ENCODE data around the gene RAI14.

Gene RAI14

DNA sequence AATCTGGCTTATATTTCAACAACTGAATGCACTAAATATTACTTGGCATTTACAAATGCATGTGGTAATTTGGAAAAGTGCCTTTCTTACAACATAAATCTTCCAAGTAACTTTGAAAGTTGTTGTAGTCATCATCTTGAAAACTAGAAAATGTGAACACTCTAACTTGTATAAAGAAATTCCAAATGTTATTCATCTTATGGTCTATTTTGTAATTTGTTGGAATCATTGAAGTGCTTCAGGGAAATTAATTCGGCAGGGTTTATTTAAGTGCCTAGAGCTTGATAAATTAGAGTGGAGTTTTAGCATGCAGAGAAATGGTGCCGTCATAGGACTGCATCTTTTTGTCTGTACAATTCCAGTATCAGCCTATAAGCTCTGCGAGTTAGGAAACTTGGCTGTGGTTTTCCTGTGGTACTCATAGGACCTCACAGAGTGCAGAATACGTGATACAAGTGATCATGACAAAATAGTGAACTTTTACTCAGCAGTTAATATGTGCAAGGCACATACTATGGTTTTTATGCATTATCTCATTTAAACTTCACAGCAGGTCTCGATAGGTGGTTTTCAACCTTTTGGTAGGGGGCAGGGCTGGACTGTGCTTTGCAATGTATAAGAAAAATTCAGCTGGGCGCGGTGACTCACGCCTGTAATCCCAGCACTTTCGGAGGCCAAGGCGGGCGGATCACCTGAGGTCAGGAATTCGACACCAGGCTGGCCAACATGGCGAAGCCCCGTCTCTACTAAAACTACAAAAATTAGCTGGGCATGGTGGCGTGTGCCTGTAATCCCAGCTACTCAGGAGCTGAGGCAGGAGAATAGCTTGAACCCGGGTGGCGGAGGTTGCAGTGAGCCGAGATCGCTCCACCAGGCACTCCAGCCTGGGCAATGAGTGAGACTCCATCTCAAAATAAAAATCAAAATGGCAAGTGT is 79.6 kb downstream of the RAI14 start:
- TF ChIP-seq ZFX (IDR thresholded peaks at IDR 0.05; ENCODE audit: borderline replicate concordance): no peak
- TF ChIP-seq, protein P1, sequence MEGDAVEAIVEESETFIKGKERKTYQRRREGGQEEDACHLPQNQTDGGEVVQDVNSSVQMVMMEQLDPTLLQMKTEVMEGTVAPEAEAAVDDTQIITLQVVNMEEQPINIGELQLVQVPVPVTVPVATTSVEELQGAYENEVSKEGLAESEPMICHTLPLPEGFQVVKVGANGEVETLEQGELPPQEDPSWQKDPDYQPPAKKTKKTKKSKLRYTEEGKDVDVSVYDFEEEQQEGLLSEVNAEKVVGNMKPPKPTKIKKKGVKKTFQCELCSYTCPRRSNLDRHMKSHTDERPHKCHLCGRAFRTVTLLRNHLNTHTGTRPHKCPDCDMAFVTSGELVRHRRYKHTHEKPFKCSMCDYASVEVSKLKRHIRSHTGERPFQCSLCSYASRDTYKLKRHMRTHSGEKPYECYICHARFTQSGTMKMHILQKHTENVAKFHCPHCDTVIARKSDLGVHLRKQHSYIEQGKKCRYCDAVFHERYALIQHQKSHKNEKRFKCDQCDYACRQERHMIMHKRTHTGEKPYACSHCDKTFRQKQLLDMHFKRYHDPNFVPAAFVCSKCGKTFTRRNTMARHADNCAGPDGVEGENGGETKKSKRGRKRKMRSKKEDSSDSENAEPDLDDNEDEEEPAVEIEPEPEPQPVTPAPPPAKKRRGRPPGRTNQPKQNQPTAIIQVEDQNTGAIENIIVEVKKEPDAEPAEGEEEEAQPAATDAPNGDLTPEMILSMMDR (IDR thresholded peaks at IDR 0.05): no peak
- H3K27ac ChIP-seq: no peak overlapping the region

DNA sequence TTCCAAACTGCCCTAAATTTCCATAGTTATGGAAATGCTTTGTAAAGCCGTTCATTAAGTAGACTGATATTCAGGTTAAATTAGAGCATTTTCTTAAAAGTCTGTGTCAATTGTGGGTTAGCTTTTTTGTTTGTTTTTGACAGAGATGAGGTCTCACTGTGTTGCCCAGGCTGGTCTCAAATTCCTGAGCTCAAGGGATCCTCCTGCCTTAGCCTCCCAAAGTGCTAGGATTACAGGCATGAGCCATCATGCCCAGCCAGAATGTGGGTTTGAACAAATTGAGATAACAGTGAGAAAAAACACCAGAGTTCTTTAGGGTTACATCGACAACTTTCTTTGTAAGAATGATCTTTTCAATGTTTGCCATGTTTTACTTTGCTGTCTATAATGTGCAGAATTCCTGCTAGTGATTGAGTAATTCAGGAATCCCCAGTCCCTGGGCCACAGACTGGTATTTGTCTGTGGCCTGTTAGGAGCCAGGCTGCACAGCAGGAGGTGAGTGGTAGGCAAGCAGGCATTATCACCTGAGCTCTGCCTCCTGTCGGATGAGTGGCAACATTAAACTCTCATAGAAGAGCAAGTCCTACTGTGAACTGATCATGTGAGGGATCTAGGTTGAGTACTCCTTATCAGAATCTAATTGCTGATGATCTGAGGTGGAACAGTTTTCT is 80.5 kb downstream of the RAI14 start:
- no peak for TF ChIP-seq ZFX (IDR thresholded peaks at IDR 0.05; ENCODE audit: borderline replicate concordance)
- TF ChIP-seq, protein P1 (IDR thresholded peaks at IDR 0.05): no peak
- no peak overlapping the region for H3K27ac ChIP-seq

DNA sequence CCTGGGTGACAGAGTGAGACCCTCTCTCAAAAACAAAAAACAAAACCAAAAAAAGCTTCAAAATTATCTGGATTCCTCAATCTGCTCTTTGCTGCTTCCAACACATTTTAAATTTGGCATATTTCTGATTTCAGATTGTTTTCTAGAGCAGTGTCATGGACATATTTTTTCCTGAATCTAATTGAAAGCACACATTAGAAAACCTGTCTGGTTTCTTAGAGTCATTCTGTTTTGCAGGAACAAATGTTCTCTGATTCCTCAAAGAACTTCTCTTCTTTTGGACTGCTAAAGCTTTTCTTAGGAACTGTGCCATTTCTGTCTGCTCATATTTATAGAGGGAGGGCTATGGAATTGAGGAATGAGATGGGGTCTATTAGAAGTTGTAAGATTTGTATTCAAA is 81.6 kb downstream of the RAI14 start:
- no peak for TF ChIP-seq ZFX (IDR thresholded peaks at IDR 0.05; ENCODE audit: borderline replicate concordance)
- TF ChIP-seq, protein P1 (IDR thresholded peaks at IDR 0.05): no peak
- no peak overlapping the region for H3K27ac ChIP-seq

DNA sequence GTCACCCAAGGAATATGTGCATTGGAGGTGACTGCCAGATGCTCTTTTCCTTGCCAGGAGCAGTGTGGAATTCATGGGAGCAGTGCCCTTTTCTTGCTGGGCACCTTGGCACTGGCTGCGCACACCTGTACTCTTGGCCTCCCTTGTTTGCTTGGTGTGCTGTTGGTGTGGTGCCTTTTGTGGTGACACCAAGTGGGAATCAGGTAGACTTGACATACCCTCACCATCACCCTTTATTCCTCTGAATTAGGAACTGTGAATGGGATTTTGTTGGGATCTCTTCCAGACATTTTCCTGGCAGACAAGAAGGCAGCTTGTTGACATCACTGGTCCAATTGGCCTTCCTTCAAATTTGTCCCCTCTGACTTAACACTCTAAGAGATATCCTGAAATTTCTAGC is 82.3 kb downstream of the RAI14 start:
- TF ChIP-seq ZFX (IDR thresholded peaks at IDR 0.05; ENCODE audit: borderline replicate concordance): no peak
- TF ChIP-seq, protein P1 (IDR thresholded peaks at IDR 0.05): no peak
- H3K27ac ChIP-seq: no peak overlapping the region

DNA sequence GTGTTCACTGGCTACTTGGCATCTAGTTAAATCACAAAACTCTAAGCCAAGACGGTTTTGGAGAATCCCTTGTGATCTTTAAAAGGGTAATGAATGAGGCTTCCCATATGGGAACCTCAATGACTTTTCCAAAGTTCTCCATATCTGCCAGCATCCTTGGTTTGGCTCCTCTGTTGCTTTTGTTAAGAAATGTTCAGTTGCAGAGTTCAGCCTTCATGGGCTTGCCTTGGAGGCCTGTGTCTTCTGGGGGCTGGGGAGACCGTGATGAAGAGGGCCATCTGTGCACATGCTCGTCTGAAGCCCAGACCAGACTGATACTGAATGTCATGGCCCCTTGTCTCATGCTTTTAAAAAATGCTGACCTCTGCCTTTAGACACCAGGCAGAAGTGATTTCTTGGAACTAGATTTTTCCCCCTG is 84.3 kb downstream of the RAI14 start:
- no peak overlapping the region for H3K27ac ChIP-seq
- TF ChIP-seq ZFX (IDR thresholded peaks at IDR 0.05; ENCODE audit: borderline replicate concordance): no peak
- TF ChIP-seq, protein P1 (IDR thresholded peaks at IDR 0.05): no peak

DNA sequence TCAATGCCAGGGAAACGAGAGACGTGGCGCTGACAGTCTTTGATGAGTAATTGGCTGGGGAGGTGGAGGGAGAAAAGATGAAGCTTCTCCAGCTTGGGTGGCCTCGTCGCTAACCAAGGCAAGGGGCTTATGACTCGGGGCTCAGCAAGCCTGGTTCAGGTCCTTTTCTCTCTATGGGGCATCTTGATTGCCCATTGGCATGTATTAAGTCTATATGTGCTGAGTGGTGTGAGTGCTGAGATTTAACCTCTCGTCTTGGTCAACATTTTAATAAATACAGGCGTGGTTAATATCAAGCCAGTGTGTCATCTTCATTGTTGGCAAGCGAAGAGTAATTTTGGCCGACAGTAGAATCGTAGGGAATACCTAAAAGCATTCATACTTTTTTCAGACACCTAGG is 85.9 kb downstream of the RAI14 start:
- H3K27ac ChIP-seq: no peak overlapping the region
- no peak for TF ChIP-seq ZFX (IDR thresholded peaks at IDR 0.05; ENCODE audit: borderline replicate concordance)
- TF ChIP-seq, protein P1 (IDR thresholded peaks at IDR 0.05): no peak

DNA sequence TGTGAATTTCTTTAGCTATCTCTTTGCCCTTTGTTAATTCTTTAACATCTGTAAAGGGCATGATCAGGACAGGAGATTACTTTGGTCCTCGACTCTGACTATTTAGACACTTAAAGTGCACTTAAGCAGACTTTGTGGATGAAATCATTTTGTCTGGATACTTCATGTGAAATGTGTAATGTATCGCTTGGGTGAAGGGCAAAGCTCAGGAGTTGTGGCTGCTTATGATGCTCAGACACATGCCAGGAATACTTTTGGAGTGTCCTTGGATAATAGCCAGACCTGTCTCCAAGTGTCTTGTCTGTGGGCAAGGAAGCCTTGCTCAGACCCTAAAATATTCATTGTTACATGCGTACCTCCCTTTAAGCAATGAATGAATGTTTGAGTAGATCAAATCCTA is 87.8 kb downstream of the RAI14 start:
- TF ChIP-seq ZFX (IDR thresholded peaks at IDR 0.05; ENCODE audit: borderline replicate concordance): no peak
- TF ChIP-seq, protein P1 (IDR thresholded peaks at IDR 0.05): no peak
- H3K27ac ChIP-seq: no peak overlapping the region
